Upper lobe of left lung (tissue), 6 donors: ENCODE data around the gene PCDHGA4. TPM values are rescaled to one million over a fixed set of nuclear protein-coding genes. Genes with fewer than 3 reads are reported as not detected.
"Not testable (repeated sequence)": the region's sequence is repeated elsewhere in the genome, so short reads cannot be mapped to it uniquely, and the experiment has no call there.

Source experiments
- ATAC-seq, 2 donors: fragments of 200-7000 bp; cut with Tn5 transposase; one replicate each; pipeline ENCODE4 v1.9.1; 2022; ENCODE audit warnings: mild to moderate bottlenecking in 2 of 2, moderate library complexity in 2 of 2; ENCODE audit not compliant: low FRiP score in 2 of 2
- DNase-seq, 2 donors: peaks; one replicate each; pipeline ENCODE4 v3.0.0-alpha.2; 2019 to 2020
- H3K27ac ChIP-seq, 4 donors: fragments of 200-600 bp; sonication (generic); one replicate each; pipeline ENCODE4 v1.5.1; 2016 to 2019
- H3K27me3 ChIP-seq, 4 donors: fragments of 200-600 bp; sonication (generic); one replicate each; pipeline ENCODE4 v1.5.1; 2017 to 2019
- H3K36me3 ChIP-seq, 4 donors: fragments of 200-600 bp; sonication (generic); one replicate each; pipeline ENCODE4 v1.5.1; 2016 to 2019
- H3K4me1 ChIP-seq, 4 donors: fragments of 200-600 bp; sonication (generic); one replicate each; pipeline ENCODE4 v1.5.1; 2018 to 2019
- H3K4me3 ChIP-seq, 4 donors: fragments of 200-600 bp; sonication (generic); one replicate each; pipeline ENCODE4 v1.5.1; 2017 to 2019; ENCODE audit warnings: mild to moderate bottlenecking in 2 of 4, moderate library complexity in 1 of 4
- H3K9me3 ChIP-seq, 4 donors: fragments of 200-600 bp; sonication (generic); one replicate each; pipeline ENCODE4 v1.5.1; 2018 to 2019
- CTCF ChIP-seq, 6 experiments: fragments of 450-650 bp in 4 of 6; fragments of 200-600 bp in 2 of 6; sonication (generic) in 2 of 6; IDR thresholded peaks; one replicate each; pipeline ENCODE4 v1.5.1; 2016 to 2019; ENCODE audit warnings: antibody characterized with exemption in 6 of 6
- EP300 ChIP-seq, 4 donors: sonication (generic); formaldehyde crosslinking; IDR thresholded peaks; one replicate each; pipeline ENCODE4 v1.5.1; 2017; ENCODE audit warnings: antibody characterized with exemption in 4 of 4, control low read depth in 2 of 4
- POLR2A ChIP-seq, 4 donors: fragments of 450-650 bp; IDR thresholded peaks; one replicate each; pipeline ENCODE4 v1.5.1; 2016 to 2017; ENCODE audit warnings: antibody characterized with exemption in 4 of 4, mild to moderate bottlenecking in 2 of 4
- POLR2AphosphoS5 ChIP-seq, 2 donors: sonication (generic); formaldehyde crosslinking; IDR thresholded peaks; one replicate each; pipeline ENCODE4 v1.5.1; 2017; ENCODE audit warnings: antibody characterized with exemption in 2 of 2
- WGBS, 2 donors: methylation state at CpG; one replicate each; pipeline ENCODE4 v1.1.5; 2017 to 2018; 5-methylcytosine and 5-hydroxymethylcytosine counted together
- total RNA-seq, 6 donors: library from RNA; depleted of rRNA in 4 of 6; stranded (reverse); fragments of >200 nt in 4 of 6; gene quantifications; one replicate each; pipeline versions ENCODE4 v1.1.0 to v1.2.1, GENCODE V29; 2016 to 2021
- donor health status: DM: no; HTN: no; CAD: no; lungs with moderate emphysema.
- donor health status: DM: no; HTN: yes; CAD: no; lungs with severe emphysema.

PCDHGA4 gene
- total RNA-seq, 6 donors from 2014 or later: 1.7 to 9.4 (median 2.8) TPM

GRCh38 chr5:141328231-141328630, 26.6 kb upstream of the PCDHGA4 start:
- no peak for DNase-seq
- H3K9me3 ChIP-seq: peaks cover 42 to 71% (median 61%) of the 10 kb centered on the region in 4 donors
- H3K27ac ChIP-seq: no peak overlapping the region
- 73 to 81% methylated on average over 2 to 8 of the region's 8 CpGs for whole genome bisulfite sequencing, 2 donors
- no peak overlapping the region for H3K4me3 ChIP-seq
- ATAC-seq: no peak
- no peaks in the 10 kb centered on the region for H3K4me1 ChIP-seq
- no peaks in the 10 kb centered on the region for H3K27me3 ChIP-seq
- no peaks in the 10 kb centered on the region for H3K36me3 ChIP-seq
- TF ChIP-seq EP300 (IDR thresholded peaks at IDR 0.05) (no peak), CTCF (IDR thresholded peaks at IDR 0.05) (no peak), POLR2A (IDR thresholded peaks at IDR 0.05) (no peak), POLR2AphosphoS5 (IDR thresholded peaks at IDR 0.05) (no peak)

- no peaks in the 10 kb centered on the region for H3K27me3 ChIP-seq
- TF ChIP-seq EP300 (IDR thresholded peaks at IDR 0.05): no peak
- TF ChIP-seq POLR2A (IDR thresholded peaks at IDR 0.05): no peak
- no peak for TF ChIP-seq POLR2AphosphoS5 (IDR thresholded peaks at IDR 0.05)
- TF ChIP-seq CTCF (IDR thresholded peaks at IDR 0.05): no peak
- H3K4me3 ChIP-seq: no peak within 1 kb of the TSS
- H3K27ac ChIP-seq: no peak within 1 kb of the TSS
- H3K4me1 ChIP-seq: no peaks in the 10 kb centered on the region
- H3K36me3 ChIP-seq: no peaks in the 10 kb centered on the region
- DNase-seq (no peak), ATAC-seq (no peak)
- H3K9me3 ChIP-seq: peaks cover 48 to 85% (median 64%) of the 10 kb centered on the region in 4 donors
- 25 to 29% methylated on average over 21 of the region's 21 CpGs for WGBS, 2 donors
These were observed 24.3 kb upstream of the PCDHGA4 start, which contains the start of gene PCDHGA1 for GRCh38 chr5:141330299-141331080. Gene PCDHGA1 (plus strand): TSS chr5:141330514.

DNA sequence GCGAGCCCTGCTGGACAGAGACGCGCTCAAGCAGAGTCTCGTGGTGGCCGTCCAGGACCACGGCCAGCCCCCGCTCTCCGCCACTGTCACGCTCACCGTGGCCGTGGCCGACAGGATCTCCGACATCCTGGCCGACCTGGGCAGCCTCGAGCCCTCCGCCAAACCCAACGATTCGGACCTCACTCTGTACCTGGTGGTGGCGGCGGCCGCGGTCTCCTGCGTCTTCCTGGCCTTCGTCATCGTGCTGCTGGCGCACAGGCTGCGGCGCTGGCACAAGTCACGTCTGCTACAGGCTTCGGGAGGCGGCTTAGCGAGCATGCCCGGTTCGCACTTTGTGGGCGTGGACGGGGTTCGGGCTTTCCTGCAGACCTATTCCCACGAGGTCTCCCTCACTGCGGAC, 22.2 kb upstream of the PCDHGA4 start:
- not testable (repeated sequence) for H3K36me3 ChIP-seq, H3K4me3 ChIP-seq, H3K27ac ChIP-seq, H3K4me1 ChIP-seq, ATAC-seq, H3K27me3 ChIP-seq
- whole genome bisulfite sequencing, 2 donors: 33 to 43% methylated on average over 14 to 21 of the region's 39 CpGs
- DNase-seq: peak in 1 of 2 donors; percentile 81
- H3K9me3 ChIP-seq: peaks cover 54 to 70% (median 55%) of the 10 kb centered on the region in 4 donors

DNA sequence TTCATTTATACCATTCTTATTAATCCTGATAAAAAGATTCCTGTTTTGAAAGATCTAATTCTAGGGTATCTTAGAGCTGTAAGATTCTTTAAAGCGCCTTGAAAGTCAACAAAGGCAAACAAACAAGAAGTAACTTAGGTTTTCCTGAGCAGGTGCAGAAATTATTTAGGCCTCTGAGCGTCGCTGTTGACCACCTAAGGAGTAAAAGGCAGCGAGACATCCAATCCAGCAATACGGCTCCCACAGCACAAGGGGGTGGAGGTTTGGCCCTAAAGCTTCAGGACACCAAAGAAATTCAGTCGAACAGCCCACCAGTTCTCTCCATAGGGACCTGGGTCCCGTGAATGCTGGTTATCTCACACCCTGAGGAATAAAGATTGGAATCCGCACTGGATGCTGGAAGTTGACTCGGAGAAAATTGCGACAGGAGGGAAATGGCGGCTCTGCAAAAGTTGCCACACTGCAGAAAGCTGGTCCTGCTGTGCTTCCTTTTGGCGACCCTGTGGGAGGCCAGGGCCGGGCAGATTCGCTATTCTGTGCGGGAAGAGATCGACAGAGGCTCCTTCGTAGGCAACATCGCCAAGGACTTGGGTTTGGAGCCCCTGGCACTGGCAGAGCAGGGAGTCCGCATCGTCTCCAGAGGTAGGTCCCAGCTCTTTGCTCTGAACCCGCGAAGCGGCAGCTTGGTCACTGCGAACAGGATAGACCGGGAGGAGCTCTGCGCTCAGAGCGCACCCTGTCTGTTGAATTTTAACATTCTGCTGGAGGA, 16.1 kb upstream of the PCDHGA4 start, which contains the start of gene PCDHGA2:
Gene PCDHGA2 (plus strand): TSS at position 223 of the 769 bp plus-strand sequence.
- DNase-seq (peak in 1 of 2 donors; percentile 19), ATAC-seq (peak in 1 of 2 donors; percentile 16)
- H3K27me3 ChIP-seq: no peaks in the 10 kb centered on the region
- no peaks in the 10 kb centered on the region for H3K4me1 ChIP-seq
- H3K36me3 ChIP-seq: no peaks in the 10 kb centered on the region
- TF ChIP-seq POLR2A (IDR thresholded peaks at IDR 0.05): no peak
- peak in 2 of 6 experiments; percentile 13 to 18 for TF ChIP-seq CTCF (IDR thresholded peaks at IDR 0.05)
- peaks cover 42 to 68% (median 52%) of the 10 kb centered on the region in 4 donors for H3K9me3 ChIP-seq
- WGBS, 2 donors: 8 to 20% methylated on average over 14 to 23 of the region's 27 CpGs
- no peak within 1 kb of the TSS for H3K27ac ChIP-seq
- peak within 1 kb of the TSS in 2 of 4 donors; percentile 5 to 26 for H3K4me3 ChIP-seq

GRCh38 chr5:141340781-141341354, 14.0 kb upstream of the PCDHGA4 start:
- WGBS, 2 donors: 39 to 80% methylated on average over 7 to 22 of the region's 45 CpGs
- not testable (repeated sequence) for ATAC-seq, H3K27ac ChIP-seq, H3K27me3 ChIP-seq, H3K4me1 ChIP-seq, H3K36me3 ChIP-seq, H3K4me3 ChIP-seq
- H3K9me3 ChIP-seq: peaks cover 34 to 78% (median 60%) of the 10 kb centered on the region in 4 donors
- peak in 1 of 2 donors; percentile 72 for DNase-seq
